Activated T-helper 17 cell treated with anti-CD3 and anti-CD28 coated beads, Interleukin-2, amount 50 U/mL, for 72 hours (primary cell): ENCODE data around the gene HYPK. TPM values are rescaled to one million over a fixed set of nuclear protein-coding genes. Genes with fewer than 3 reads are reported as not detected.
"Not testable (repeated sequence)": the region's sequence is repeated elsewhere in the genome, so short reads cannot be mapped to it uniquely, and the experiment has no call there.

Experiments used
- ATAC-seq: fragments of 150-1000 bp; cut with Tn5 transposase; replicated peaks from 2 replicates; pipeline ENCODE4 v1.10.0; 2021; ENCODE audit warnings: mild to moderate bottlenecking, moderate library complexity
- H3K27ac Mint-ChIP-seq: one replicate; pipeline ENCODE4 v1.8.0; 2022; ENCODE audit warnings: mixed read lengths
- H3K27me3 Mint-ChIP-seq: one replicate; pipeline ENCODE4 v1.8.0; 2022; ENCODE audit warnings: mixed read lengths
- H3K36me3 Mint-ChIP-seq: one replicate; pipeline ENCODE4 v1.8.0; 2022; ENCODE audit warnings: low read depth, mild to moderate bottlenecking, mixed read lengths
- H3K4me1 Mint-ChIP-seq: one replicate; pipeline ENCODE4 v1.8.0; 2022; ENCODE audit warnings: mixed read lengths
- H3K4me3 Mint-ChIP-seq: one replicate; pipeline ENCODE4 v1.8.0; 2022; ENCODE audit warnings: mild to moderate bottlenecking, mixed read lengths
- H3K9me3 Mint-ChIP-seq: one replicate; pipeline ENCODE4 v1.8.0; 2022; ENCODE audit warnings: mixed read lengths
- total RNA-seq, 2 donors: library from RNA; stranded (reverse); gene quantifications; one replicate each; pipeline ENCODE4 v1.2.3, GENCODE V29; 2022

Gene HYPK
- total RNA-seq, 2 donors from 2014 or later = 15.6 to 17.5 TPM

GRCh38 chr15:43815064-43815463, 14.7 kb downstream of the HYPK start:
- ATAC-seq, H3K27ac Mint-ChIP-seq, H3K4me3 Mint-ChIP-seq, H3K9me3 Mint-ChIP-seq, H3K27me3 Mint-ChIP-seq: not testable (repeated sequence)
- H3K36me3 Mint-ChIP-seq = peaks cover 98% of the 10 kb centered on the region
- H3K4me1 Mint-ChIP-seq = peaks cover 17% of the 10 kb centered on the region

- Mint-ChIP-seq H3K27ac (peak overlapping the region; percentile 0), H3K27me3 (no peaks in the 10 kb centered on the region), H3K4me1 (peaks cover 17% of the 10 kb centered on the region), H3K9me3 (no peaks in the 10 kb centered on the region), H3K36me3 (peaks cover 78% of the 10 kb centered on the region), H3K4me3 (peak overlapping the region; percentile 98)
- no peak for ATAC-seq
Measured at GRCh38 chr15:43821505-43821904, 21.1 kb downstream of the HYPK start.

GRCh38 chr15:43824302-43825246, 24.2 kb downstream of the HYPK start, which contains the start of gene MFAP1:
MFAP1 (minus strand) TSS chr15:43824690; CDS start chr15:43824569, 121 bp downstream.
- H3K27me3 Mint-ChIP-seq = no peaks in the 10 kb centered on the region
- H3K9me3 Mint-ChIP-seq = no peaks in the 10 kb centered on the region
- H3K4me1 Mint-ChIP-seq = peaks cover 22% of the 10 kb centered on the region
- H3K27ac Mint-ChIP-seq = peak within 1 kb of the TSS; percentile 95
- peak within 1 kb of the TSS; percentile 98 for H3K4me3 Mint-ChIP-seq
- H3K36me3 Mint-ChIP-seq = peaks cover 79% of the 10 kb centered on the region
- ATAC-seq = peak; percentile 82

GRCh38 chr15:43825305-43825704, 24.9 kb downstream of the HYPK start:
- Mint-ChIP-seq H3K4me1 (peaks cover 22% of the 10 kb centered on the region), H3K4me3 (peak overlapping the region; percentile 98), H3K27ac (peak overlapping the region; percentile 38), H3K36me3 (peaks cover 79% of the 10 kb centered on the region)
- ATAC-seq, H3K9me3 Mint-ChIP-seq, H3K27me3 Mint-ChIP-seq: not testable (repeated sequence)

GRCh38 chr15:43826029-43826507, 25.7 kb downstream of the HYPK start:
- Mint-ChIP-seq H3K9me3 (no peaks in the 10 kb centered on the region), H3K4me1 (peaks cover 22% of the 10 kb centered on the region), H3K27me3 (no peaks in the 10 kb centered on the region), H3K4me3 (peak overlapping the region; percentile 98), H3K27ac (peak overlapping the region; percentile 81), H3K36me3 (peaks cover 81% of the 10 kb centered on the region)
- ATAC-seq = no peak

- H3K36me3 Mint-ChIP-seq = peaks cover 81% of the 10 kb centered on the region
- H3K4me1 Mint-ChIP-seq = peaks cover 16% of the 10 kb centered on the region
- peak within 1 kb of the TSS; percentile 81 for H3K27ac Mint-ChIP-seq
- ATAC-seq = peak; percentile 75
- H3K9me3 Mint-ChIP-seq = no peaks in the 10 kb centered on the region
- peak within 1 kb of the TSS; percentile 98 for H3K4me3 Mint-ChIP-seq
- no peaks in the 10 kb centered on the region for H3K27me3 Mint-ChIP-seq
Measured at GRCh38 chr15:43826508-43827341, 26.3 kb downstream of the HYPK start, which contains the start of gene WDR76. WDR76 (plus strand) TSS chr15:43827002; CDS start chr15:43827033, 31 bp downstream.

GRCh38 chr15:43828061-43828657, 27.8 kb downstream of the HYPK start:
- peak; percentile 42 for ATAC-seq
- no peaks in the 10 kb centered on the region for H3K27me3 Mint-ChIP-seq
- H3K4me3 Mint-ChIP-seq = peak overlapping the region; percentile 98
- peaks cover 81% of the 10 kb centered on the region for H3K36me3 Mint-ChIP-seq
- H3K27ac Mint-ChIP-seq = peak overlapping the region; percentile 81
- no peaks in the 10 kb centered on the region for H3K9me3 Mint-ChIP-seq
- H3K4me1 Mint-ChIP-seq = peaks cover 15% of the 10 kb centered on the region

GRCh38 chr15:43829951-43830540, 29.6 kb downstream of the HYPK start:
- not testable (repeated sequence) for ATAC-seq, H3K4me1 Mint-ChIP-seq, H3K27me3 Mint-ChIP-seq, H3K9me3 Mint-ChIP-seq
- H3K4me3 Mint-ChIP-seq = peak overlapping the region; percentile 98
- peaks cover 84% of the 10 kb centered on the region for H3K36me3 Mint-ChIP-seq
- H3K27ac Mint-ChIP-seq = peak overlapping the region; percentile 65

GRCh38 chr15:43830691-43831275, 30.4 kb downstream of the HYPK start:
- H3K9me3 Mint-ChIP-seq, H3K27me3 Mint-ChIP-seq, ATAC-seq, H3K4me1 Mint-ChIP-seq: not testable (repeated sequence)
- Mint-ChIP-seq H3K27ac (peak overlapping the region; percentile 65), H3K36me3 (peaks cover 92% of the 10 kb centered on the region), H3K4me3 (peak overlapping the region; percentile 98)

- not testable (repeated sequence) for H3K4me1 Mint-ChIP-seq, ATAC-seq, H3K27ac Mint-ChIP-seq, H3K9me3 Mint-ChIP-seq, H3K27me3 Mint-ChIP-seq
- Mint-ChIP-seq H3K4me3 (peak overlapping the region; percentile 98), H3K36me3 (peaks cover 100% of the 10 kb centered on the region)
Measured at GRCh38 chr15:43831519-43832052, 31.2 kb downstream of the HYPK start.

GRCh38 chr15:43832485-43832884, 32.1 kb downstream of the HYPK start:
- not testable (repeated sequence) for ATAC-seq, H3K4me1 Mint-ChIP-seq, H3K27me3 Mint-ChIP-seq, H3K27ac Mint-ChIP-seq, H3K9me3 Mint-ChIP-seq
- H3K36me3 Mint-ChIP-seq = peaks cover 100% of the 10 kb centered on the region
- H3K4me3 Mint-ChIP-seq = peak overlapping the region; percentile 98

- no peak for ATAC-seq
- Mint-ChIP-seq H3K27me3 (no peaks in the 10 kb centered on the region), H3K4me1 (peaks cover 6% of the 10 kb centered on the region), H3K27ac (no peak overlapping the region), H3K4me3 (no peak overlapping the region), H3K36me3 (peaks cover 97% of the 10 kb centered on the region), H3K9me3 (no peaks in the 10 kb centered on the region)
Measured at GRCh38 chr15:43845421-43845820, 45.0 kb downstream of the HYPK start.

- Mint-ChIP-seq H3K9me3 (no peaks in the 10 kb centered on the region), H3K36me3 (peaks cover 98% of the 10 kb centered on the region), H3K4me3 (no peak overlapping the region), H3K27me3 (no peaks in the 10 kb centered on the region), H3K27ac (no peak overlapping the region), H3K4me1 (no peaks in the 10 kb centered on the region)
- ATAC-seq = no peak
Measured at GRCh38 chr15:43851251-43851650, 50.9 kb downstream of the HYPK start.
